Activated CD8-positive, alpha-beta T cell treated with anti-CD3 and anti-CD28 coated beads for 36 hours (primary cell): Measurements from ENCODE around the gene PELI3. TPM values are rescaled to one million over a fixed set of nuclear protein-coding genes. Genes with fewer than 3 reads are reported as not detected.

Experiments
- ATAC-seq: fragments of 200-7000 bp; cut with Tn5 transposase; one replicate; pipeline ENCODE4 v1.10.0; 2021; ENCODE audit warnings: mild to moderate bottlenecking, moderate library complexity
- CTCF ChIA-PET: fragments of 350-600 bp; sonication (Branson Sonifier 250); formaldehyde crosslinking; loops from one replicate; lab custom pipeline; 2021; ENCODE audit warnings: antibody characterized with exemption; lab: Charles Lee
- POLR2A ChIA-PET: fragments of 350-600 bp; sonication (Branson Sonifier 250); formaldehyde crosslinking; loops from one replicate; lab custom pipeline; 2021; ENCODE audit warnings: antibody characterized with exemption; lab: Charles Lee
- DNase-seq: peaks from one replicate; pipeline ENCODE4 v3.0.0-alpha.2; 2020
- H3K27ac Mint-ChIP-seq: one replicate; pipeline ENCODE4 v1.8.0; 2021; ENCODE audit warnings: mild to moderate bottlenecking, mixed read lengths
- H3K27me3 Mint-ChIP-seq: one replicate; pipeline ENCODE4 v1.8.0; 2021; ENCODE audit warnings: mixed read lengths
- H3K36me3 Mint-ChIP-seq: one replicate; pipeline ENCODE4 v1.8.0; 2021; ENCODE audit warnings: low read depth, mixed read lengths
- H3K4me1 Mint-ChIP-seq: one replicate; pipeline ENCODE4 v1.8.0; 2021; ENCODE audit warnings: low read depth, mixed read lengths
- H3K4me3 Mint-ChIP-seq: one replicate; pipeline ENCODE4 v1.8.0; 2021; ENCODE audit warnings: mild to moderate bottlenecking, moderate library complexity, mixed read lengths
- H3K9me3 Mint-ChIP-seq: one replicate; pipeline ENCODE4 v1.8.0; 2021; ENCODE audit warnings: mixed read lengths
- CTCF ChIP-seq: fragments of 200-600 bp; IDR thresholded peaks from one replicate; pipeline ENCODE4 v1.8.0; 2022; ENCODE audit warnings: antibody characterized with exemption, mild to moderate bottlenecking
- intact Hi-C: fragments of 100-400 bp; cut with micrococcal nuclease; formaldehyde crosslinking; loops from one replicate; pipeline ENCODE4 v1.10.0; 2022
- total RNA-seq, 2 experiments: library from RNA; stranded (reverse); gene quantifications; one replicate each; pipeline ENCODE4 v1.2.3, GENCODE V29; 2021

The PELI3 gene
- total RNA-seq, 2 experiments from 2014 or later = 6.7 to 10.5 TPM

DNA sequence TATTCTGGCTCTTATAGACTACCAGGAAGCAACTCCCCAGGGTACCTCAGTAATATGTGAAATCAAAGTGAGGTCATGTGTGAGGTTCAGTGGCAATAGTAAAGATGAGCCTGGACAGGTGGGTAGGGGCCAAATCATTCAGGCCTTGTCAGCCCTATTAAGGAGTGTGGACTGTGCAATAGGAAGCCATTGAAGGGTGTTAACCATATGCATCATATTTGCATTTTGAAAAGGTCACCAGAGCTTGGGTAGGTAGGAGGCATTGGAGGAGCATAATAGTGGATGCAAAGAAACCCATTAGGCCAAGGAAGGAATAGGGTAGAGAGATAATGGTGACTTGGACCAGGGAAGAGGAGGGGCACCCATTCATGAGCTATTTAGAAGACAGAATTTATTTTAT, 19.7 kb upstream of the PELI3 start:
- ChIA-PET POLR2A (no interaction called here), CTCF (interaction anchor here (0.7 to 1.7 kb wide), 4 partner anchors 8 to 38 kb away, joined by 3 to 4 read pairs (median 3); partner anchors contain the start of gene MRPL11)
- intact Hi-C loops = no loop called here
- DNase-seq (no peak), ATAC-seq (no peak)
- peaks cover 4% of the 10 kb centered on the region for H3K27me3 Mint-ChIP-seq
- TF ChIP-seq CTCF = no peak
- H3K36me3 Mint-ChIP-seq = no peaks in the 10 kb centered on the region
- H3K27ac Mint-ChIP-seq = no peak overlapping the region
- no peak overlapping the region for H3K4me3 Mint-ChIP-seq
- no peaks in the 10 kb centered on the region for H3K4me1 Mint-ChIP-seq
- peaks cover 12% of the 10 kb centered on the region for H3K9me3 Mint-ChIP-seq

GRCh38 chr11:66448523-66448922, 18.2 kb upstream of the PELI3 start:
- ATAC-seq (no peak), DNase-seq (no peak)
- POLR2A ChIA-PET = no interaction called here
- Mint-ChIP-seq H3K4me1 (no peaks in the 10 kb centered on the region), H3K36me3 (no peaks in the 10 kb centered on the region), H3K4me3 (no peak overlapping the region), H3K27ac (no peak overlapping the region), H3K9me3 (peaks cover 4% of the 10 kb centered on the region), H3K27me3 (peaks cover 3% of the 10 kb centered on the region)
- CTCF ChIA-PET = interaction anchor here (1.3 to 1.7 kb wide), 2 partner anchors 10 kb away, joined by 3 to 4 read pairs; partner anchors contain the start of gene MRPL11
- intact Hi-C loops = no loop called here
- TF ChIP-seq CTCF = no peak

GRCh38 chr11:66450560-66450959, 16.1 kb upstream of the PELI3 start:
- Mint-ChIP-seq H3K9me3 (no peaks in the 10 kb centered on the region), H3K27ac (no peak overlapping the region), H3K4me3 (no peak overlapping the region), H3K27me3 (peaks cover 2% of the 10 kb centered on the region), H3K36me3 (no peaks in the 10 kb centered on the region), H3K4me1 (peaks cover 17% of the 10 kb centered on the region)
- DNase-seq (no peak), ATAC-seq (no peak)
- ChIA-PET CTCF (no interaction called here), POLR2A (no interaction called here)
- intact Hi-C loops = no loop called here
- TF ChIP-seq CTCF = no peak

GRCh38 chr11:66451663-66452062, 15.0 kb upstream of the PELI3 start:
- Mint-ChIP-seq H3K27ac (no peak overlapping the region), H3K4me1 (peaks cover 17% of the 10 kb centered on the region), H3K36me3 (no peaks in the 10 kb centered on the region), H3K9me3 (no peaks in the 10 kb centered on the region), H3K27me3 (peaks cover 2% of the 10 kb centered on the region), H3K4me3 (no peak overlapping the region)
- ATAC-seq (no peak), DNase-seq (no peak)
- no peak for TF ChIP-seq CTCF
- CTCF ChIA-PET = no interaction called here
- intact Hi-C loops = no loop called here
- POLR2A ChIA-PET = no interaction called here

- Mint-ChIP-seq H3K27me3 (no peaks in the 10 kb centered on the region), H3K36me3 (no peaks in the 10 kb centered on the region), H3K4me1 (peaks cover 30% of the 10 kb centered on the region), H3K9me3 (no peaks in the 10 kb centered on the region), H3K4me3 (no peak overlapping the region), H3K27ac (peak overlapping the region; percentile 12)
- CTCF ChIA-PET = interaction anchor here (1.0 to 3.1 kb wide), 4 partner anchors 9 to 69 kb away, joined by 3 to 12 read pairs (median 5); partner anchors contain the start of gene MRPL11
- POLR2A ChIA-PET = interaction anchor here (1.6 kb wide), 1 partner anchor 38 kb away, joined by 3 read pairs; no protein-coding TSS in a partner anchor
- intact Hi-C loops = no loop called here
- ATAC-seq (peak; percentile 54), DNase-seq (peak; percentile 58)
- no peak for TF ChIP-seq CTCF
Measured at GRCh38 chr11:66454247-66454646, 12.5 kb upstream of the PELI3 start.
